ENCODE measurements around the gene PROSER3. TPM values are rescaled to one million over a fixed set of nuclear protein-coding genes. Genes with fewer than 3 reads are reported as not detected.

Gene PROSER3
- polyA plus RNA-seq (1.2 and 1.5 TPM in 2 replicates), polyA minus RNA-seq (6.1 and 6.6 TPM in 2 replicates)

DNA sequence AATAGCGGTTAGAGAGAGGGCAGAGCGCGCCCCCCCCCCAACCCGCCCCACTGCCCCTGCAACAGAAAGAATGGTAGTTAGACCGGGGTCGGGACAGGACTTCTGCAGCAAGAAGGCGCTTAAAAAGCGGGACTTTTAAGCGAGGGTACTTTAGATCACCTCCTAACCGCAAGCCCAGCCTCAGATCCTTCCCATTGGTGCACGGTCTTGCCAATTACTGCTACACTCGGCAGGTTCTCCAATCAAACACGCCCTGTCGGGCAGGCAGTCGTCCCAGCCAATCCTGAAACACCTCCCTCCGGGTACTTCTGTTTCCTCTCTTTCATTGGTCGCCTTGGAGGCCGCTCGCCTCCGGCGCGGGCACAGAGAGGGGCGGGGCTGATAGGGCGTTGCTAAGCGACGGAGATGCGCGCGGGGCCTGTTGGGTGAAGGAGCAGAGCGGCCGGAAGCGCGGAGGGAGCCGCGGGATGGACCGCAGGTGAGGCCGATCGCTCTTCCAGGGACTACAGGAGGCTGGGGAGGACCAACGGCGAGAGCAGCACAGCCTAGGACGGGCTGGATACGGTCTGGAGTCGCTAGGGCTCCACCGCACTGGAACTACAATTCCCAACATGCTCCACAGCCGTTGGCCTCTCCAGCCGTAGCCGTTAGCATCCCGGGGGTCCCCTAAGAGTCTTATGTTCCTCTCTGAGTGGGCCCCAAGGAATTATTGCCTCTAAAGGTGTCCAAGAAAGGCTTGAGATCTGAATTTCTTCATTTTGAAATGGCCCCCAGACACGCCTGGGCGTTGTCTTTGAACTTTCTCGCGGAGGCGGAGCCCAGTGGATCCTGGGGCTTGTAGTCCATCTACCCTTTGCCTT, at the start of gene PROSER3:
PROSER3 (plus strand) TSS at position 428 of the 860 bp plus-strand sequence; CDS start at position 468, 40 bp downstream.
- Histone ChIP-seq H4K20me1 (ENCODE audit: insufficient read depth) (no peaks in the 10 kb centered on the region), H3K4me3 (ENCODE audit: low read length) (peak within 1 kb of the TSS; percentile 91), H3K9me2 (ENCODE audit: insufficient read depth, low read length) (no peaks in the 10 kb centered on the region), H3K27me3 (ENCODE audit: insufficient read depth, low read depth, low read length) (no peaks in the 10 kb centered on the region), H3F3A (ENCODE audit: insufficient read depth, low read length, poor library complexity, severe bottlenecking) (no peaks in the 10 kb centered on the region), H2AFZ (ENCODE audit: low read depth, low read length) (peak within 1 kb of the TSS; percentile 90), H3K9ac (ENCODE audit: low read length) (peak within 1 kb of the TSS; percentile 76), H3K4me2 (ENCODE audit: low read length) (peak within 1 kb of the TSS; percentile 59), H3K9me3 (ENCODE audit: low read length) (no peaks in the 10 kb centered on the region), H3K36me3 (ENCODE audit: insufficient read depth, low read length) (peaks cover 8% of the 10 kb centered on the region), H3K27ac (ENCODE audit: low read length) (peak within 1 kb of the TSS; percentile 80), H3K79me2 (replicated peaks; ENCODE audit: insufficient read depth, low read length) (peaks cover 15% of the 10 kb centered on the region)
- TF ChIP-seq EP300 (conservative IDR thresholded peaks at IDR 0.05; ENCODE audit: poor library complexity, severe bottlenecking) = peak; percentile 41
- no peak for TF ChIP-seq EZH2 (IDR thresholded peaks at IDR 0.05; ENCODE audit: borderline replicate concordance, insufficient read depth, low read length, poor library complexity, severe bottlenecking)
- TF ChIP-seq RAD21 (conservative IDR thresholded peaks at IDR 0.05) = no peak
- peak; percentile 88 for TF ChIP-seq MXI1 (conservative IDR thresholded peaks at IDR 0.05; ENCODE audit: poor library complexity, severe bottlenecking)
- no peak for TF ChIP-seq REST (IDR thresholded peaks at IDR 0.05; ENCODE audit: borderline replicate concordance)
- peak; percentile 76 for TF ChIP-seq POLR2AphosphoS5 (IDR thresholded peaks at IDR 0.05)
- TF ChIP-seq TAF1 (IDR thresholded peaks at IDR 0.05; ENCODE audit: low read depth) = no peak
- TF ChIP-seq, protein P1, sequence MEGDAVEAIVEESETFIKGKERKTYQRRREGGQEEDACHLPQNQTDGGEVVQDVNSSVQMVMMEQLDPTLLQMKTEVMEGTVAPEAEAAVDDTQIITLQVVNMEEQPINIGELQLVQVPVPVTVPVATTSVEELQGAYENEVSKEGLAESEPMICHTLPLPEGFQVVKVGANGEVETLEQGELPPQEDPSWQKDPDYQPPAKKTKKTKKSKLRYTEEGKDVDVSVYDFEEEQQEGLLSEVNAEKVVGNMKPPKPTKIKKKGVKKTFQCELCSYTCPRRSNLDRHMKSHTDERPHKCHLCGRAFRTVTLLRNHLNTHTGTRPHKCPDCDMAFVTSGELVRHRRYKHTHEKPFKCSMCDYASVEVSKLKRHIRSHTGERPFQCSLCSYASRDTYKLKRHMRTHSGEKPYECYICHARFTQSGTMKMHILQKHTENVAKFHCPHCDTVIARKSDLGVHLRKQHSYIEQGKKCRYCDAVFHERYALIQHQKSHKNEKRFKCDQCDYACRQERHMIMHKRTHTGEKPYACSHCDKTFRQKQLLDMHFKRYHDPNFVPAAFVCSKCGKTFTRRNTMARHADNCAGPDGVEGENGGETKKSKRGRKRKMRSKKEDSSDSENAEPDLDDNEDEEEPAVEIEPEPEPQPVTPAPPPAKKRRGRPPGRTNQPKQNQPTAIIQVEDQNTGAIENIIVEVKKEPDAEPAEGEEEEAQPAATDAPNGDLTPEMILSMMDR (IDR thresholded peaks at IDR 0.05; ENCODE audit: poor library complexity, severe bottlenecking) = peak; percentile 35
- peak; percentile 35 for TF ChIP-seq SMC3 (conservative IDR thresholded peaks at IDR 0.05; ENCODE audit: poor library complexity)

DNA sequence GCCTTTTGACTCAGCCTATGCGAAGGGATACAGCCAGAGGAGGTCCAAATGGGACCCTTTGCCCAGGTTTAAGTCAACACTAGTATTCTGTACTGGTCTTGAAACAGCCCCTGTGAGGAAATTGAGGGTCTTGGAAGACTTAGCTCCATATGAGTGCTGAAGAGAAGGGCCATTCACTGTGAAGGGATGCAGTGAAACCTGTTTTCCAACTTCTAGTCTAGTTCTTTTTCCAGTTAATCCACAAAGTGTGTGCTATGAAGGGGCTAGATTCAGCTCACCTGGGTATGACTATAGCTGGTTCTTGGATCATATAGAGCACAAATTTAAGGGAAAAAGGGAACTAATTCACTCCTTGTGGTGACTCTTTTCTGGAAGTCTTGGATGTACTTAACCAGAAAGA, 49.6 kb upstream of the PROSER3 start:
- H3K4me3 ChIP-seq (ENCODE audit: low read length) = no peak overlapping the region
- H3K9ac ChIP-seq (ENCODE audit: low read length) = no peak overlapping the region
- H3K27me3 ChIP-seq (ENCODE audit: insufficient read depth, low read depth, low read length) = no peaks in the 10 kb centered on the region
- no peak for TF ChIP-seq MXI1 (conservative IDR thresholded peaks at IDR 0.05; ENCODE audit: poor library complexity, severe bottlenecking)
- TF ChIP-seq, protein P1 (IDR thresholded peaks at IDR 0.05; ENCODE audit: poor library complexity, severe bottlenecking) = no peak
- no peak for TF ChIP-seq SMC3 (conservative IDR thresholded peaks at IDR 0.05; ENCODE audit: poor library complexity)
- no peak for TF ChIP-seq RAD21 (conservative IDR thresholded peaks at IDR 0.05)
- TF ChIP-seq REST (IDR thresholded peaks at IDR 0.05; ENCODE audit: borderline replicate concordance) = no peak
- TF ChIP-seq TAF1 (IDR thresholded peaks at IDR 0.05; ENCODE audit: low read depth) = no peak
- TF ChIP-seq EZH2 (IDR thresholded peaks at IDR 0.05; ENCODE audit: borderline replicate concordance, insufficient read depth, low read length, poor library complexity, severe bottlenecking) = no peak
- TF ChIP-seq EP300 (conservative IDR thresholded peaks at IDR 0.05; ENCODE audit: poor library complexity, severe bottlenecking) = no peak
- no peak for TF ChIP-seq POLR2AphosphoS5 (IDR thresholded peaks at IDR 0.05)
- no peaks in the 10 kb centered on the region for H4K20me1 ChIP-seq (ENCODE audit: insufficient read depth)
- no peaks in the 10 kb centered on the region for H3F3A ChIP-seq (ENCODE audit: insufficient read depth, low read length, poor library complexity, severe bottlenecking)
- H2AFZ ChIP-seq (ENCODE audit: low read depth, low read length) = no peak overlapping the region
- H3K9me2 ChIP-seq (ENCODE audit: insufficient read depth, low read length) = no peaks in the 10 kb centered on the region
- H3K36me3 ChIP-seq (ENCODE audit: insufficient read depth, low read length) = no peaks in the 10 kb centered on the region
- no peak overlapping the region for H3K27ac ChIP-seq (ENCODE audit: low read length)
- H3K4me2 ChIP-seq (ENCODE audit: low read length) = no peak overlapping the region
- no peaks in the 10 kb centered on the region for H3K9me3 ChIP-seq (ENCODE audit: low read length)
- H3K79me2 ChIP-seq (replicated peaks; ENCODE audit: insufficient read depth, low read length) = no peaks in the 10 kb centered on the region
